ENCODE results near the gene SPRY2. TPM values are rescaled to one million over a fixed set of nuclear protein-coding genes. Genes with fewer than 3 reads are reported as not detected.

The SPRY2 gene
- total and polyA plus RNA-seq, 2 of the 13 experiments (the other 11 are each of a cell fraction or from before 2014, with no cell fraction given): 7.4 to 25.1 TPM

- TF ChIP-seq RBFOX2 (IDR thresholded peaks at IDR 0.05; ENCODE audit: low read depth, low read length) (peak; percentile 84), REXO4 (CRISPR knock-in tag; IDR thresholded peaks at IDR 0.05; ENCODE audit: borderline replicate concordance) (no peak), ZMYM3 (CRISPR knock-in tag; IDR thresholded peaks at IDR 0.05) (no peak), FOXO4 (CRISPR knock-in tag; conservative IDR thresholded peaks at IDR 0.05) (no peak), TOPORS (CRISPR knock-in tag; IDR thresholded peaks at IDR 0.05) (no peak), FOXJ3 (CRISPR knock-in tag; IDR thresholded peaks at IDR 0.05; ENCODE audit: borderline replicate concordance) (no peak), MATR3 (CRISPR knock-in tag; IDR thresholded peaks at IDR 0.05) (no peak), HNF1B (CRISPR knock-in tag; IDR thresholded peaks at IDR 0.05) (no peak), CTCF (CRISPR knock-in tag; IDR thresholded peaks at IDR 0.05) (no peak), ZNF3 (CRISPR knock-in tag; IDR thresholded peaks at IDR 0.05) (no peak), ZNF207 (IDR thresholded peaks at IDR 0.05; ENCODE audit: borderline replicate concordance) (no peak), SMAD9 (CRISPR knock-in tag; IDR thresholded peaks at IDR 0.05) (no peak), SMC3 (IDR thresholded peaks at IDR 0.05; ENCODE audit: low read length) (no peak), KDM1A (CRISPR knock-in tag; IDR thresholded peaks at IDR 0.05) (no peak), BHLHE40 (IDR thresholded peaks at IDR 0.05; ENCODE audit: low read length) (no peak), AGO1 (IDR thresholded peaks at IDR 0.05; ENCODE audit: low read depth, low read length, poor library complexity, severe bottlenecking) (no peak), MED1 (CRISPR knock-in tag; IDR thresholded peaks at IDR 0.05) (no peak), POLR2G (IDR thresholded peaks at IDR 0.05; ENCODE audit: low read depth, low read length) (no peak), BRD4 (CRISPR knock-in tag; IDR thresholded peaks at IDR 0.05) (no peak), XRCC5 (optimal IDR thresholded peaks at IDR 0.05; ENCODE audit: low read length) (no peak)
- TF ChIP-seq, protein P1, sequence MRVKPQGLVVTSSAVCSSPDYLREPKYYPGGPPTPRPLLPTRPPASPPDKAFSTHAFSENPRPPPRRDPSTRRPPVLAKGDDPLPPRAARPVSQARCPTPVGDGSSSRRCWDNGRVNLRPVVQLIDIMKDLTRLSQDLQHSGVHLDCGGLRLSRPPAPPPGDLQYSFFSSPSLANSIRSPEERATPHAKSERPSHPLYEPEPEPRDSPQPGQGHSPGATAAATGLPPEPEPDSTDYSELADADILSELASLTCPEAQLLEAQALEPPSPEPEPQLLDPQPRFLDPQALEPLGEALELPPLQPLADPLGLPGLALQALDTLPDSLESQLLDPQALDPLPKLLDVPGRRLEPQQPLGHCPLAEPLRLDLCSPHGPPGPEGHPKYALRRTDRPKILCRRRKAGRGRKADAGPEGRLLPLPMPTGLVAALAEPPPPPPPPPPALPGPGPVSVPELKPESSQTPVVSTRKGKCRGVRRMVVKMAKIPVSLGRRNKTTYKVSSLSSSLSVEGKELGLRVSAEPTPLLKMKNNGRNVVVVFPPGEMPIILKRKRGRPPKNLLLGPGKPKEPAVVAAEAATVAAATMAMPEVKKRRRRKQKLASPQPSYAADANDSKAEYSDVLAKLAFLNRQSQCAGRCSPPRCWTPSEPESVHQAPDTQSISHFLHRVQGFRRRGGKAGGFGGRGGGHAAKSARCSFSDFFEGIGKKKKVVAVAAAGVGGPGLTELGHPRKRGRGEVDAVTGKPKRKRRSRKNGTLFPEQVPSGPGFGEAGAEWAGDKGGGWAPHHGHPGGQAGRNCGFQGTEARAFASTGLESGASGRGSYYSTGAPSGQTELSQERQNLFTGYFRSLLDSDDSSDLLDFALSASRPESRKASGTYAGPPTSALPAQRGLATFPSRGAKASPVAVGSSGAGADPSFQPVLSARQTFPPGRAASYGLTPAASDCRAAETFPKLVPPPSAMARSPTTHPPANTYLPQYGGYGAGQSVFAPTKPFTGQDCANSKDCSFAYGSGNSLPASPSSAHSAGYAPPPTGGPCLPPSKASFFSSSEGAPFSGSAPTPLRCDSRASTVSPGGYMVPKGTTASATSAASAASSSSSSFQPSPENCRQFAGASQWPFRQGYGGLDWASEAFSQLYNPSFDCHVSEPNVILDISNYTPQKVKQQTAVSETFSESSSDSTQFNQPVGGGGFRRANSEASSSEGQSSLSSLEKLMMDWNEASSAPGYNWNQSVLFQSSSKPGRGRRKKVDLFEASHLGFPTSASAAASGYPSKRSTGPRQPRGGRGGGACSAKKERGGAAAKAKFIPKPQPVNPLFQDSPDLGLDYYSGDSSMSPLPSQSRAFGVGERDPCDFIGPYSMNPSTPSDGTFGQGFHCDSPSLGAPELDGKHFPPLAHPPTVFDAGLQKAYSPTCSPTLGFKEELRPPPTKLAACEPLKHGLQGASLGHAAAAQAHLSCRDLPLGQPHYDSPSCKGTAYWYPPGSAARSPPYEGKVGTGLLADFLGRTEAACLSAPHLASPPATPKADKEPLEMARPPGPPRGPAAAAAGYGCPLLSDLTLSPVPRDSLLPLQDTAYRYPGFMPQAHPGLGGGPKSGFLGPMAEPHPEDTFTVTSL (CRISPR knock-in tag; IDR thresholded peaks at IDR 0.05; ENCODE audit: borderline replicate concordance): no peak
Observed at GRCh38 chr13:80339912-80340650, 845 bp downstream of the SPRY2 start (continued).

Measured in HepG2 (cell line).